ENCODE data around the gene NCOA7.

- TF ChIP-seq CTCF (IDR thresholded peaks at IDR 0.05) (no peak), POLR2A (IDR thresholded peaks at IDR 0.05) (peak; percentile 62)
Observed at GRCh38 chr6:125780540-125781313, 10.0 kb upstream of the NCOA7 start.
